HCEC 1CT (cell line): ENCODE results near the gene CXADR.
"Not testable (repeated sequence)": the region's sequence is repeated elsewhere in the genome, so short reads cannot be mapped to it uniquely, and the experiment has no call there.

ENCODE experiments used
- DNase-seq: peaks from one replicate; pipeline ENCODE4 v3.0.0-alpha.2; 2017

The CXADR gene

DNA sequence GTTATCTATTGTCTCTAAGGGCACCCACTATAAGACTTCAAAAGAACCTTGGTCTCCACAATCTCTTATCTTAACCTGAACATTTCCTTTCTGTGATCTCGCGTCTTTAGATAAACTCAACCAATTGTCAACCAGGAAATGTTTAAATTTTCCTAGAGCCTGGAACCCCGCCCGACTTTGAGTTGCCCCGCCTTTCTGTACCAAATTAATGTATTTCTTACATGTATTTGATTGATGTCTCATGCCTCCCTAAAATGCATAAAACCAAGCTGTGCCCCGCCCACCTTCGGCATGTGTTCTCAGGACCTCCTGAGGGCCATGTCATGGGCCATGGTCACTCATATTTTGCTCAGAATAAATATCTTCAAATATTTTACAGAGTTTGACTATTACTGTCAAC is 5.9 kb upstream of the CXADR start:
- DNase-seq = no peak

DNA sequence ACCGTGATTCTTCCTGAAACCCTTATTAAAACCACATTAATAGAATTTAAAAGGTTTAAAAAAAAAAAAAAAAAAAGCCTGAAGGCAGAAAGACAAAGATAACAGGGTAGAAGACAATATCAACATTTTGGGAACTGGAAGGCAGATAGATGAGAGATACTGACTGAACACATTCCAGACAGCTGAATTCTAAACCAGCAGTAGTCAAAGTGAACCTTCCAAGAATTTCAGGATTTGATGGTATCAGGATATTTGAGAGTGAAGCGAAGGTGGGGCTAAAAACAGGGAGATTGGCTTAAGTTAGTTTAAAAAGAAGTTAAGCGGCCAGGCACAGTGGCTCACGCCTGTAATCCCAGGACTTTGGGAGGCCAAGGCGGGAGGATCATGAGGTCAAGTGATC is 5.3 kb upstream of the CXADR start:
- no peak for DNase-seq

DNA sequence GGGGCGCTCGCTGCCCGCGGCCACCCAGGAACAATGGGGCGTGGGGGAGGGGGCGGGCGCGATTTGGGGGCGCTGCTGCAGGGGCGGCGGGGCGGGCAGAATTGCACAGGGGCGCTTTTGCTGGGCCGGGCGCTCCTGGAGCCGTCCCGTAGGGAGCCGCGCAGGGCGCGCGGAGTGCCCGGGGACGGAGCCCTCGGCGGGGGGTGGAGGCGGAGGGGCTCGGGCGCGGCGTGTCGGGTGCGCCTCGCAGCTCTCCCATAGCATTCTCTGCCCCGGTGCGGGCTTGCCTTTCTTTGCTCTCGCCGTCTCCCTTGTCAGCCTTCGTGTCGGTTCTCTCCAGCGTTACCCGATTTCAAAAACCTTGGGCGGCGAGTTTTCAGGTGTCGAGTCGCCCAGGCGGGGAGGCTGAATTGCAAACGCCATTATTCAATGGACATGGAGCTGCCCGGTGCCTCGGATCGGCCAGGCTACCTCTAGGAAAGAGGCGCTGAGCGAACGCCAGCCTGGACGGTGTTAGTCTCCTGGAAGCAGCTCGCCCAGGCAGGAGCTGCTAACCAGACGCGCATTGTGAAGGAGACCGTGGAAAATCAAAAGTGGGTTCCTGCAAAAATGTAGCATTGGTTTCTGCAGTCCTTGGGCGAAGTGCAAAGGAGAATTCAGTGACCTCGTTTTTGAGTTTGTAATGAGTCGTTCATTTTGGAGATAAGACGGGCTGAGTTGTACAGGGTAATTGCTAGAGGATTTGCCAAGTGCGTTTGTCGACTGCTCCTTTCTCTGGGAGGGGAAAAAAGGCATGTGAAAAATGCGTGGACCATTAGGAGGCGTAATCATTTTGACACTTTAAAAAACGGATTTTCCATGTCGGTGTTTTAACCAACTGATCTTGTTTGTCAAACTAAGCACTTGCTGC is 626 bp downstream of the CXADR start:
- DNase-seq = no peak

DNA sequence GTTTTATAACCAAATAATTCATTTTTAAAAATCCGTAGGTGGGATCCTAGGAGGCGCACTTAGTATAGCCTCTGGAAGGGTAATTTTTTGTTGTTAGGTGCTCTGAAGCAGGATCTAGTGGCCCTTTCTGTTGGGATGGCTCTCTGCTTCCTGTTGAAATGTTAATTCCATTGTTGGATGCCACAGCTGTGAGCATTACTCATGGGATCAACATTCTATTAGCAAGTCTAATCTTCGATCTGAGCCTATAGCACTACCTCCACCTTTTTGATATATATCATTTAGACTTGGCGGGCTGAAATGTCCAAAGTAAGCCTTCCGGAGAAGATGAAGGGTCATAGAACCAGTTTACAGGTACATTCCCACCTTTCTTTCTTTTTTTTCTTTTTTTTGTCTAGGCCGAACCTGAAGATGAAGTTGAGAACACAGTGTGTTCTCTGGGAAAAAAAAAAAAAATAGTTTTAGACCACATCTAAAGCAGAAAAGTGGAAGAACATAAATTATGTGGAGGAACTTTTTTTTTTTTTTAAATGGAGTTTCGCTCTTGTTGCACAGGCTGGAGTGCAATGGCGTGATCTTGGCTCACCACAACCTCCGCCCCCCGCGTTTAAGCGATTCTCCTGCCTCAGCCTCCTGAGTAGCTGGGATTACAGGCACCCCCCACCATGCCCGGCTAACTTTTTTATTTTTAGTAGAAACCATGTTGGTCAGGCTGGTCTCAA is 1.4 kb downstream of the CXADR start:
- DNase-seq = no peak

DNA sequence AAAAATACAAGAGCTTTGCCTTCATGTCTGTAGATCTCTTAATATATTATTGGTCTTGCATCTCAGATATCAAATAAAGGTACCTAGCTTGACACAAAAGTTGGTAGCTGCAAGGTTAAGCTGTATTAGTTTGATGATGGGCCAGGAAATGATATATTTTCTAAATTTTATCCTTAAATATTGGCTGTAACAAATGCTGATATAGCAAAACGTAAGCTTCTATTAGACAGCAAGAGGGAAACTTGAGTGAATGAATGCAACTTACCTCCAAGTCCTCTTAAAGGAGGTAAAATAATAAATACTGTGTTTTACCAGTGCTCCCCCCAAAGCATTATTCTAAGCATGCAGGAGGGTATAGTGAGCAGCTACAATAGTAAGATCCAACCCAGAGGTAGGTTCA is 4.2 kb downstream of the CXADR start:
- DNase-seq = not testable (repeated sequence)

DNA sequence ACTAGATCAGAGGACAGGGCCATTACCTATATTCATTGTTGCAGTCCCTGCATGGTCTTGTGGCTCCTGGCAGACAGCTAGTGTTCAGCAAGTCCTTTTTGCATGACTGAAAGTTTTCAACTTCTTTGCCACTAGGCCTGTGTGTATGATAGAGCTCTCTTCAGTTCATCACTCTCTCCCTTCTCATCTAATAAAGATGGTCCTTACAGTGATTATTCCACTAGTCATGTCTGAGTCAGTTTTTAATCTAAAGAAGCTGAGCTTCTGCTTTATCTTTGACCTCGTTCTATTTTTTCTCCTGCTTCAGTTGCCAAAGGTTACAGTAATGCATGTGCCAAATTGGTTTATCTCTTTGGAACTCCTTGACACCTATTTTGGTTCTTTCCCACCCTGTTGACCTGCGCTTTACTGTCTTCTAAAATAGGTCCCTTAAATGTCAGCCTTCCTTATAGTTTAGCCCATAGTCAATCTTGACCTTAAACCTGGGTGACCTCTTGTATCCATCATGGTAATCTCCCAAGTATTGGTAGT is 6.4 kb downstream of the CXADR start:
- no peak for DNase-seq

DNA sequence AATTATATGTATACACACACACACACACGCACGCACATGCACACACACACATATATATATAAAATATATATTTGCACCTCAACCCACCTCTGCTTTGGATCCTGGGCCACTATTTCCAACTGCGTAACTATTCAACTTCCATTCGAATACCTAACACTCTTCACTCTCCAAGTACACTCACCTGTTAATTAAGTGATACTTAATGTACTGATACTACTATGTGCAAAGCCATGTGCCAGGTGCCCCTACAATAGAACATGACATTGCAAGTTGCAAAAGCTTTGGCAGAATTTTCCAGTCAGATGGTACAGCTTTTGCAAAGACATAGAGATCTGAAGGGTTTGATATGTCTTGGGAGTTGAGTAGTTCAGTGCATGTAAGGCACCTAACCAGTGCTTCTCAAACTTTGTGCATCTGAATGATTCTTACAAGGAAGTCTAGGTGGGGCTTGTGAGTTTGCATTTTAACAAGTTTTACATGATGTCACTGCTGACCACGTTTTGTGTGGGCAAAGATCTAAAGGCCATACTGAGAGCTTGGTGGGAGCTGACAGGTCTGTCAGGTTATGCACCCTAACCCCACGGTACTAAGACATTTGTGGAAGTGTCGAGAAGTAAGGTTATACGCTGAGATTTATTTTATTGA is 7.2 kb downstream of the CXADR start:
- no peak for DNase-seq

DNA sequence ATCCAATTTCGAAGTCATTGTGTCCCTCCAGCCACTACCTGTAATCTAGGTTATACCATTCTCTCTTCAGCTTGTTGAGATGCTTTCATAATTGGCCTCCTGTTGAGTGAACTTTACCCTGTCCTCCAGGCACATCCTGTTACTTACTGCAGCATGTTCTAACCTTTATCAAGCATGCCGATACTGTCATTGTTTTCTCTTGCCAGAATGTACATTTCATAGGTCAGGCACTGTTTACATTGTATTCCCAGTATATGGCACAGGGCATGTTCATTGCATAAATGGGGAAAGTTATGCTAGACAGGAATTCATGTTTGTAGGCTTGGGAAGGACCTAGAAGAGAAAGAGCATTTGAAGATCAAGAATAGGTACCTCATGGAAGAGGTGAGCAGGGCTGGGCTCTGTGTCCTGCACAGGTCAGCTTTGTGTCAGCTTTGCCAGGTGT is 10.2 kb downstream of the CXADR start:
- no peak for DNase-seq

DNA sequence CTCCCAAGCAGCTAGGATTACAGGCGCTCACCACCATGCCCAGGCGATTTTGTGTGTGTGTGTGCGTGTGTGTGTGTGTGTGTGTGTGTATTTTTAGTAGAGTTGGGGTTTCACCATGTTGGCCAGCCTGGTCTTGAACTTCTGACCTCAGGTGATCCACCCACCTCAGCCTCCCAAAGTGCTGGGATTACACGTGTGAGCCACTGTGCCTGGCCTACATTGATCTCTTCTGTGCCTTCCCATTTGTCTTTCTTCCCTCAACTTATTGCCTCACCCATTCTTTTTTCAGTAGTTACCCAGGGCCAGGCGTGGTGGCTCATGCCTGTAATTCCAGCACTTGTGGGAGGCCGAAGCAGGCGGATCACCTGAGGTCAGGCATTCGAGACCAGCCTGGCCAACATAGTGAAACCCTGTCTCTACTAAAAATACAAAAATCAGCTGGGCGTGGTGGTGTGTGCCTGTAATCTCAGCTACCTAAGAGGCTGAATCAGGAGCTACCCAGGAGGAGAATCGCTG is 11.2 kb downstream of the CXADR start:
- not testable (repeated sequence) for DNase-seq

DNA sequence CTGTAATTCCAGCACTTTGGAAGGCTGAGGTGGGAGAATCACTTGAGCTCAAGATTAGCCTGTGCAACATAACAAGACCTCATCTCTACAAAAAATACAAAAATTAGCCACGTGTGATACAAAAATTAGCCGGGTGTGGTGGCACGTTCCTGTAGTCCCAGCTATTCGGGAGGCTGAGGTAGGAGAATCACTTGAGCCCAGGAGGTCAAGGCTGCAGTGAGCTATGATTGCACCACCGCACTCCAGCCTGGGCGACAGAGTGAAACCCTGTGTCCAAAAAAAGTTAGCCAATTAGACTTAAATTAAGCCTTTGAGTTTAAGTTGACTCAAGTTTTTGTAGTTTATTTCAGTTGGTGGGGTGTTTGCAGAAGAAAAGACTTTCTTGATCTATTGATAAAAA is 11.8 kb downstream of the CXADR start:
- no peak for DNase-seq

DNA sequence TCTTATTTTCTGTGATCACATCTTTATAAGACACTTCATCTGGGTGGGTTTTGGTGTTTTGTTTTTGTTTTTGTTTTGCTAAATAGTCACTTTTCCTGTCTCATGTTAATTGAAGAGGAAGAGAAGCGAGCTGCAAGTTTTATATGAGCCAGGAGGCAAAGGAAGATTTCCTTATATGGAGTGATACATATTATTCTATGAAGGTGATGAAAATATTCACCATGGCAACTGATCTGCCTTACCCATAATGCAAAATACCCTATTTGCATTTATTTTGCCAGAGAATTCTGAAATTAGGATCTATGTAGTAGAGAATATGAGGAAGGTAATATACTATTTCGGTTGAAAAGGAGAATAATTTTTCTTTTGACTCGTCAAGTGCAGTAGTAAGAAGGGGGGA is 13.9 kb downstream of the CXADR start:
- DNase-seq = no peak

DNA sequence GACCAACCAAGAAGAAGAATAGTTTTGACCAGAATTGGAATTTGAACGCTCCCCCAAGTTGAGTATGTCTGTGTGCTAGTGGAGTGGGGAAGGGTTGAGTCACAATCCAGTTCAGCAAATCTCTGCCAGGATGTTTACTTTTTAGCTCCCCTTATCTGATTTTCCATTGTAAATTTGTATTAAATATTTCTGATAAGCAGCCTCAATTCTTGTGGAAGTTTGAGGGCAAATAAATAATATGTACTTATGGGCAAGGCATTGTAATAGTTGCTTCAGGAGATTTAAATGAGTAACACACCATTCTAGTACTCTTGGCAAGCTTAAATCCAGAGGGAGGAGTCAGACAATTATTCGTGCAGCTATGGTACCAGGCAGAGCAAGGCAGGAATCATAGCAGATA is 14.4 kb downstream of the CXADR start:
- DNase-seq = no peak

DNA sequence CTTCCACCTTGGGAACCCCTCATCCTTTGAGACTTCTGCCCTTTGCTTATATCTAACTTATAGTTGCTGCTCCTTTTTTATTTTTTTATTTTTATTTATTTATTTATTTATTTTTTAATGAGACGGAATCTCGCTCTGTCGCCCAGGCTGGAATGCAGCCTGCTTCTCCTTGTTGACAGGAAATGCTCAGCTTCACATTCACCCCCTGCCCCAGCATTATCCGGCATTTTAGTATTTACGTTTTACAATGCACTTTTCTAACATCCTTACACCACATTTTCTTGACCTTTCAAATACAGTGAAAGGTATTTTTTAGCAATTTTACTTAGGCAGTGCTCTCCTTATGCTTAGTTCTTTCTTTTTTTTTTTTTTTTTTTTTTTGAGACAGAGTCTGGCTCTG is 14.9 kb downstream of the CXADR start:
- DNase-seq = no peak

DNA sequence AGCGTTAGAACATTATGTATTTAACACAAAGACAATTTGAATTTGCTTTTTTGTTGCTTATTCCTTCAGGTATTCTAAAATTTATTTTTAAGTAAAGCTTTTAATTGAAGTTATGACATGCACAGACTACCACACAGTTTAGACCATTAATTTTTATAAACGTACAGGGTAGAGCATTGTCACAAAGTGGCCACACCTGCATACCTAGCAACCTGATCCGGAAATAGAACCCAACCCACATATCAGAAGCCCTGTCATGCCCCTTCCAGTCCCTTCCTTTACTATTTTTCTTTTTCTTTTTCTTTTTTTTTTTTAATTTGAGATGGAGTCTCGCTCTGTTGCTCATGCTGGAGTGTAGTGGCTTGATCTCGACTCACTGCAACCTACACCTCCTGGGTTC is 16.8 kb downstream of the CXADR start:
- DNase-seq = no peak

DNA sequence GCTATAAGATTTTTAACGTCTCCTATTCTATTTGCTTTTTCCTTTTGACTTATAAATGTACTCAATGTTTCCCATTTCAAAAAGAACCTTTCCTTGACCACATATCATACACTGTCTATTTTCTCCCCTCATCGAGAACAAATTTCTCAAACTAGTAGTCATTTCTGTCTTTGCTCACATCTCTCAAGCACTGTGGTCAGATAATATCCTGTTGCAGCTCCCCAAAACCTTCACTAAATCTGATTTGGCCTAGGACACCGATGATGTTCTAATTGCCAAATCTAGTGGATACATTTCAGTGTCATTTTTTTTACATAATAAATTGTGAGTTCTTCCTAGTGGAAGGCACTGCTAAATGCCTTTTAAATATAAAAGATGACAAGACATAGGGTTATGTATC is 19.4 kb downstream of the CXADR start:
- DNase-seq = no peak

DNA sequence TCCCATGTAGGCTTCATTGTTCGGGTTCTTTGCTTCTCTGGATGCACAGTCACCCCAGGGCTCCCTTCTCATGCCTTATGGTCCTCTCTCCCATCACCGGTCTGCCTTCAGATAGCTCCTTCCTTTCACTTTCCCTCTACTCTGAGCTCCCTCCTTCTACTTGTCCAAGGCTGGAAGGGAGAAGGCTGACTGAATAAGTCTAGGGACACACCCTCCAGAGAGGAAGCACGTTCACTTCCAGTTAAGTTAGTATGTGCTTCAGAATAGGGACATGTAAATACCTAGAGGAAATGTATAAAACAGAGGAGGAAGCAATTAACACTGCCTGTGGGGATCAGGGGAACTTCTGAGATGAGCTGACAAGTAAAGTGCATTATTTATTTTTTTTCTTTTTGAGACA is 23.5 kb downstream of the CXADR start:
- no peak for DNase-seq

DNA sequence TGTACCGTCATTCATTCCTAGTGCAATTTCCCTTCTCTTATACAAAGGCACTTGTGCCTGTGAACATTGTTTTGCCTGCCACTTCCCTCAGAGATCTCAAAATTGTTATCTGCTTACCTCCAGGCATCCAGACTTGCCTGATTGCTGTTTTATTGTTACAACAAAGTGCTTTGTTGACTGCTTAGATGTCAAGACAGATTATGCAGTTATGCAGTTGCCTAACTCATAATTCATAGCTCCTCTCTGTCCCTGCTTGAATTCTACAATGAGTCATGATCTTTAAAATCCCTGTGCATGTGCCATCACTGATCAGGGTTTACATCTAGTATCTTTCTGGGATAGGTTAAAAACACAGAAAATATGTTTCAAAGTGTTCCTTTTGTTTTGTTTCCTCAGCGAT is 24.5 kb downstream of the CXADR start:
- DNase-seq = no peak

DNA sequence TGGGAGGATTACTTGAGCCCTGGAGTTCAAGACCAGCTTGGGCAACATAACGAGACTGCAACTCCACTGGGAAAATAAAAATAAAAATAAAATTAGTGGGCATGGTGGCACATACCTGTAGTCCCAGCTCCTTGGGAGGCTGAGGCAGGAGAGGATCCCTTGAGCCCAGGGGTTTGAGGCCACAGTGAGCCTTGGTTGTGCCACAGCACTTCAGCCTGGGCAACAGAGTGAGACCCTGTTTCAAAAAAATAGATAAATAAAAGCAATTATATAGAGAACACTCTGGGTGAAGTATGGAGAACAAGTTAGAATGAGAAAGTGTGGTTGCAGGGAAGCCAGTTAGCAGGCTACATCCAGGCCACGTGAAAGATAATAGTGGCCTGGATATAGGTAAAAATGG is 25.7 kb downstream of the CXADR start:
- no peak for DNase-seq

DNA sequence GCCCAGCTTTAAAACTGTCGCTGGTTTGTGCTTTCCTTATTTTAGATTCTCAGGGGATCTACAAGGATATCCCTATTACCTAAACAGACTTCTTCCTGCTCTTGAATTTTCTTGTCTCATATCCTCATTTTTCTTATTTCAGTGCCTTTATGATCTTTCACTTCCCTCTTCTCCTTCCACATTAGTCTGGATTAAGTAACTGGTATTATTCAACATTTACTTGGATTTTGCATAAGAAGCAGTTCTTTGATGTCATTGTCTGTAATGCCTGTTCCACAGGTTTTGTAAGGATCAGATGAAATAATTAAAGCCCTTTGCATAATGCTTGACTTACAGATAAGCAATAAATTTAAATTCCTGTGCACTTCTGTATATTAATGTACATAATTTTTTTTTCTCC is 26.5 kb downstream of the CXADR start:
- DNase-seq = no peak

DNA sequence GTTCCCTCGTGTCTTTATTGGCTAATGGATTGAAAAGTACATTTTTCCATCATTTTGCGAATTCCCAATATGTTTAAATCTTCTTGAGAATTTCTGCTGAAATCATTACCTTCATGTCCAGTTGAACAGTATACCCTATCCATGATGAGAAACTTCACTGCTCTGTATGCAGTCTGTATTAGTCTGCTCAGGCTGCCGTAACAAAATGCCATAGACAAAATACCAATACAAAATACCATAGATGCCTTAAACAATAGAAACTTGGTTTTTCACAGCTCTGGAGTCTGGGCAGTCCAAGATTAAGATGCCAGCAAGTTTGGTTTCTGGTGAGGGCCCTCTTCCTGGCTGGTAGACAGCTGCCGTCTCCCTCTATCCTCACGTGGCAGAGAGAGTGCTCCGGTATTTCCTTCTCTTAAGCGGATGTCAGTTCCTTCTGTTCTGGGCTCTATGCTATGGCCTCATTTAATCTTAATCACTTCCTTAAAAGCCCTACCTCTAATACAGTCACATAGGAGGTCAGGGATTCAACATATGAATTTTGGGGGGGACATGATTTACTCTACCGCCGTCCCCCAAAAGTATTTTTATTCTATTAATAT is 27.0 kb downstream of the CXADR start:
- DNase-seq = no peak

DNA sequence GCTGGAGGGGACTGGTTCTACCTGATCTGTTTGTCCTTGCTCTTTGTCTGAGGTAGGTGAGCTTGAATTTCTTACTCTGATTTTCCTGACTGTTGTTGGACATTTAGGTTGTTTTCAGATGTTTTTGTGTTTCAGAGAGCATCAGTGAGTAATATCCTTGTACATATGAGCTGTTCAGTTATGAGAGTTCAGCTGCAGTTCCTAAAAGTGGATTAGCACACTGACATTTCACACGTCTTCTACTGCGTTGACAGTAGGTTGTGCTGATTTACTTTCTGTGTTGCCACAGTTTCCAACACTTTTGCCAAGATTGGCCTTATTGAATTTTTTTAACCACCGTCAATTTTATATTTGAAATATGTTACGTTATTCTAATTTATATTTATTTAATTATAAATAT is 27.7 kb downstream of the CXADR start:
- DNase-seq = no peak

DNA sequence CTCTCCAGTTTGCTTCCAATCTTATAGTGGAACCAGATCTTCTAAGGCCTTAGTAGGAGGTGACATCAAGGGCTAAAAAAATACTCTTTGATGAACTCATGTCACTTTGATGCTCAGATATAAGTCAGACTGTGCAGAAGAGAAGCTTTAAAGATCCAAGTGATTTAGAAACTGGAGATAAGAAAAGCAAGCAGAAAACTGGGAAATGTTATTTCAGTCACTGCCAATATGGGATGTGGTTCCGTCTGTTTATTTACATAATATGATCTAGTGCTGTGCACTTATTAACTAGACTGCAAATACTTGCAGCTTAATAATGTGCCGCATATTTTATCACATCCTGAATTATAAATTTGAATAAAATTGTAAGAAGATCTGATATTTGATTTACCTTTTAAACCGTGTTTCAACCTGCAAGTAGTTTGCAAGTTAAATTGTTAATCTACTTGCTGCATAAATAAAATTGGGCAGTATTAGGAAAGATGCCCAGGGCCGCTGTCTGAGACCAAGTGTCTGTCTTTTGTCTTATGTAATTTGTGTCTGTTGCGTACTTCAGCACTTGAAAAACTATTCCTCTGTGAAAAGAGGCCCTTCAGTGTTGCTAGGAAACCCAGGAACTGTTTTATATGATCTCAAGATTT is 29.6 kb downstream of the CXADR start:
- DNase-seq = no peak
